ENCODE data around the gene ITGB3BP. TPM values are rescaled to one million over a fixed set of nuclear protein-coding genes. Genes with fewer than 3 reads are reported as not detected.

Gene ITGB3BP
- total RNA-seq, 1 experiment from 2014 or later: 50.2 TPM

- TF ChIP-seq SRF (IDR thresholded peaks at IDR 0.05; ENCODE audit: low read depth) (no peak), EGR1 (IDR thresholded peaks at IDR 0.05; ENCODE audit: low read depth) (no peak), EZH2phosphoT487 (IDR thresholded peaks at IDR 0.05; ENCODE audit: borderline replicate concordance) (no peak), EZH2 (IDR thresholded peaks at IDR 0.05) (no peak), ATF3 (IDR thresholded peaks at IDR 0.05) (no peak), FOSL1 (IDR thresholded peaks at IDR 0.05; ENCODE audit: low read depth) (no peak), MAX (IDR thresholded peaks at IDR 0.05) (no peak), ZFX (IDR thresholded peaks at IDR 0.05) (no peak), CEBPB (IDR thresholded peaks at IDR 0.05; ENCODE audit: low read depth) (no peak), POLR2AphosphoS5 (IDR thresholded peaks at IDR 0.05; ENCODE audit: low read depth, low read length) (no peak)
These were observed 87.9 kb downstream of the ITGB3BP start (continued) for GRCh38 chr1:63435161-63435560.

- Histone ChIP-seq H3K79me2 (ENCODE audit: insufficient read depth, low read length) (no peaks in the 10 kb centered on the region), H3K27me3 (ENCODE audit: insufficient read depth, low read length) (no peaks in the 10 kb centered on the region), H4K20me1 (ENCODE audit: insufficient read depth) (no peaks in the 10 kb centered on the region), H3K9ac (ENCODE audit: low read length) (no peak overlapping the region), H3K4me3 (replicated peaks in 1 of 2; ENCODE audit: low read depth in 1 of 2, low read length in 2 of 2) (no peak overlapping the region), H3K9me2 (ENCODE audit: insufficient read depth) (no peaks in the 10 kb centered on the region), H2AFZ (ENCODE audit: low read depth, low read length, poor library complexity, severe bottlenecking) (no peak overlapping the region), H3K4me2 (ENCODE audit: low read length) (no peak overlapping the region), H3K36me3 (ENCODE audit: control insufficient read depth in 1 of 2, insufficient read depth in 2 of 2, low read length in 2 of 2) (peaks cover 0 to 10% of the 10 kb centered on the region in 2 experiments; a peak in 1 of 4 replicates), H3K27ac (ENCODE audit: low read depth, low read length) (no peak overlapping the region), H3K4me1 (ENCODE audit: control insufficient read depth in 1 of 2, insufficient read depth in 2 of 2, low read length in 2 of 2) (no peaks in the 10 kb centered on the region), H3K9me3 (ENCODE audit: control insufficient read depth in 1 of 2, insufficient read depth in 1 of 2, low read depth in 1 of 2, low read length in 2 of 2) (0 out of 4 replicates have a peak, but pooled peaks cover 0 to 3% of the 10 kb centered on the region in 2 experiments)
- DNase-seq (ENCODE audit: low read depth, low spot score) (no peak), ATAC-seq (no peak)
- no peak for TF ChIP-seq ATF3 (IDR thresholded peaks at IDR 0.05)
- TF ChIP-seq SIN3A (IDR thresholded peaks at IDR 0.05; ENCODE audit: low read depth): no peak
- TF ChIP-seq ZFX (IDR thresholded peaks at IDR 0.05): no peak
- no peak for TF ChIP-seq MAX (IDR thresholded peaks at IDR 0.05)
- no peak for TF ChIP-seq ELF1 (IDR thresholded peaks at IDR 0.05; ENCODE audit: borderline replicate concordance, low read depth)
- TF ChIP-seq REST (IDR thresholded peaks at IDR 0.05; ENCODE audit: low read depth): no peak
- no peak for TF ChIP-seq POLR2A (IDR thresholded peaks at IDR 0.05; ENCODE audit: borderline replicate concordance, extremely low read depth, insufficient read depth, insufficient read length)
- no peak for TF ChIP-seq CBX3 (IDR thresholded peaks at IDR 0.05; ENCODE audit: low read depth)
- intact Hi-C loops (cut with micrococcal nuclease): no loop called here
- ChIA-PET RAD21 (ENCODE audit: low non-redundant PET in 1 of 2, low total read pairs in 2 of 2, uncharacterized antibody in 2 of 2, unreplicated experiment in 2 of 2) (no interaction called here), POLR2A (no interaction called here), CTCF (no interaction called here)
- BruUV-seq (replicated peaks): no TSS peak
These were observed 93.7 kb downstream of the ITGB3BP start for GRCh38 chr1:63429281-63429680.

Data from HCT116 (cell line).